Medulla oblongata (tissue), 1 donor: ENCODE measurements around the gene SBDS.
"Not testable (repeated sequence)": the region's sequence is repeated elsewhere in the genome, so short reads cannot be mapped to it uniquely, and the experiment has no call there.

Experiments
- DNase-seq: peaks from one replicate; pipeline ENCODE4 v3.0.0-alpha.2; 2015; ENCODE audit errors: extremely low spot score

SBDS gene

DNA sequence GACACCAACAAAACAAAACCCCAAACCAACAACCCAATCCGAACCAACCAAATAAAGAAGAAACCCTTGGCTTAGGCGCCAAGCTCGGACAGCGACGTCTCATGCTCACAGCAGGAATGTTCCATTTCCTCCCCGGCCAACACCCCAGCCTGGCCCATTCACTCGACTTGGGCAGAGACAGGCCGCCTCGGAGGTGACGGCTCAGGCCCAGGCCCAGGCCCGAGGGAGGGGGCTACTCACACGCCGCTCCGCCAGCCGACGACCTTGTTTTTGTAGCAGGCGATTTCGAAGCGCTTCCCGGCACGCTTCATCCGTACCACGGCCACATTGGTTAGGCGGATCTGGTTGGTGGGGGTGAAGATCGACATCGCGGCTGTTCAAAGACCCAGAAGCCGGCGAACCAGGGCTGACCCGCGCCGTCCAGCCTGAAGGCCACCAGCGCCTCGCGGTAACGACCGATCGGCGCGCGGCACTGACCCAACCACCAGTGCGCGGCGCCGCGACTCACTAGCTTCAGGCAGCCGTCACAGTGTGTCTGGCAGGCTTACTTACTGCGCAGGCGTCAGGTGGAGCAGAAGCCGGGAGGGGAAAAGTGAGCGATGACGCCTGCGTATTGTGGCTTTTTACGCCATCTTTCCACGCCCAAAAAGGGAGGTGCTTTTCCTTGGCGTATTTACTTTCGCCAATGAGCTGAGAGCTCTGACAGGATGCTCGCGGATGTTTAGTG is at the start of gene SBDS:
SBDS (minus strand) TSS at position 537 of the 727 bp plus-strand sequence; CDS start at position 368, 169 bp downstream.
- DNase-seq = peak; percentile 99

DNA sequence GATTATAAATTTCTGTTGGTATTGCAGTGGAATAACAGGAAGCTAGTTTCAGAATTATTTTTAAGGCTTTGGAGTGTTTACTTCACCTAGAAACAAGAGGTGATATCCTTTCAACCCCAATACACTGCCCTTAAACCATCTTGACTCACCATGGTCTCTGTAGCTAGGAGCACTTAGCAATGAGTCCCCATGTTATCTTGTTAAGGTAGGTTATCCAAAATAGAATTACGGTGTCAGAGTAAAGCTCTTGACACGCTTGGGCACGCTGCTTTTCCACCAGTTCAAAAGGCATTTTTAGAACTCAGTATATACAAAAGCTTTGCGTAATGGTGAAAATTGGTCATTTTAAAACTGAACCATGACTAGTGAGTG is 48.2 kb upstream of the SBDS start:
- not testable (repeated sequence) for DNase-seq

DNA sequence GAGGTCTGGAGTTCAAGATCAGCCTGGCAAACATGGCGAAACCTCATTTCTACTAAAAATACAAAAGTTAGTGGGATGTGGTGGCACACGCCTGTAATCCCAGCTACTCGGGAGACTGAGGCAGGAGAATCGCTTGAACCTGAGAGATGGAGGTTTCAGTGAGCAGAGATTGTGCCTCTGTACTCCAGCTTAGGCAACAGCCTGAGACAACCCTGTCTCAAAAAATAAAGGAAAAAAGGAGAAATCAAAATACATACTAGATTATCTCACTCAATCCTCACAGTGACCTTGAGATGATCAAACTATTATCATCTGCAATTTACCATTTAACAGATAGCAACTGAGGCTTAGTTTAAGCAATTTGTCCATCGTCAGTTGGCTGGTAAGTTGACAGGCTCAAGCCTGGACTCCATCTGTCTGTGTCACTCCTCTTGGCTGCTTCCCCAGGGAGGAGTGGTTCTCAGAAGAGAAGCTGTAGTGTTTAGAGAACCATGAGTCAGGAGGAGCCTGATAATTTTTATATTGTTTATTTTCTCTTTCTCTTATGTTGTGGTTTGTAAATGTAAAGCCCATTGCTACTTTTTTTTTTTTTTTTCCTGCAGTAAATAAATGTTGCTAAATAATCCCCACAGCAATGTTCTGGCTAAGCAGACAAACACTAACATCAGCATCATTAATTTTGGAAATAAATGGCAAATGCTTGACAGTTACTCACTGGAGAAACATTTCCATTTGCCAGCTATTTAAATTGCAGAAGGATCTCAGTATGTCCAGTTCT is 47.6 kb upstream of the SBDS start:
- peak; percentile 90 for DNase-seq

DNA sequence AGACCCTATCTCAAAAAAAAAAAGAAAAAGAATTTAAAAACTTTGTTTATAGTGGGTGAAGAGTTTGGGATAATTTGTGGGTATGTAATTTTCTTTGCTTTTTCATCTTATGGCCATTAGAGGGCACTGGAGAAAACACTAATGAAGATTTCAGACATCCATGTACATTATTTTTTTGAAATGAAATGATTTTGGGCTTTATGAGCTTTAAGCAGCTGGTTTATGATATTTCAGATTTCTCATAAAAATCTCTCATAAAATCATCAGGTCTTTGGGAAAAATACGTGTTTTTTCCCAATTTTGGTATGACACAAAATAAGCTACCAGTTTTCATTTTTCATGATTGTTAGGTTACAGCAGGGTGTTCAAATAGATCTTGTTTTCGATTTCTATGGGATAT is 45.4 kb upstream of the SBDS start:
- not testable (repeated sequence) for DNase-seq

DNA sequence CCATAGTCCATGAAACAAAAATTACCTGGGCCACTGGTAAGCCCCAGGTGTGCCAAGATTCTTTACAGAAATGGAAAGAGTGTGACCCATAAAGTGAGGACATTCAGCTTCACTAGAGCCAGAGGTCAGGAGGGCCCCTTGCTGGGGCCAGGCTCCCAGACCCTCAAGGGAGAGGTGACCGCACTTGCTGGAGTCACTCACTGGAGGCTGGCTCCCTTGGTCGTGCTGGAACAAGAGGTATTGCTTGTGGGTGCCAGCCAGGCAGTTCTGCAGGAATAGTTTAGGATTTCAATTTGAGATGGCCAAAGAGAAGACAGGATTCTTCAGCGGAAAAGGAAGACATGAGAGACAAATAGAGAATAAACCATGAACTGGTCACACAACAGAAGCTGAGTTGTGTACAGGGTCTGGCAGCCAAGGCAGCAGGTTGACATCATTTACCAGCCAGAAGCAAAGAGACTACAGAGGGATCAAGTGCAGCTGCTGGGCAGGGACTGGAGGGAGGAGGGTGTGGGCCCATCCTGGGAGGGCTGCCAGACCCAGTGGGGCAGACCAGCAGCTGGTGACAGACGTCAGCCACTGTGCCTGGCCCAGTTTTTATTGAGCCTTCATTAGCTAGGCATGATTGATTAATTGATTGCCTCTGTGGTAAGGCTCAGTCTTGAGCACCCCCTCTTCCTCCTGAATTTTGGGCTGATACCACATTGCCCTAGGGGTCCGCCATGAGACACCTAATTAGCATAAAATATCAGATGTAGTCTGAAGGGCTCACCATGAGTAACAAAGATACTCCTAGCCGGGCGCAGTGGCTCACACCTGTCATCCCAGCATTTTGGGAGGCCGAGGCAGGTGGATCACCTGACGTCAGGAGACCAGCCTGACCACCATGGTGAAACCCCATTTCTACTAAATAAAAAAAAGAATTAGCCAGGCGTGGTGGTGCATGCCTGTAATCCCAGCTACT is 41.3 kb upstream of the SBDS start:
- peak; percentile 80 for DNase-seq

DNA sequence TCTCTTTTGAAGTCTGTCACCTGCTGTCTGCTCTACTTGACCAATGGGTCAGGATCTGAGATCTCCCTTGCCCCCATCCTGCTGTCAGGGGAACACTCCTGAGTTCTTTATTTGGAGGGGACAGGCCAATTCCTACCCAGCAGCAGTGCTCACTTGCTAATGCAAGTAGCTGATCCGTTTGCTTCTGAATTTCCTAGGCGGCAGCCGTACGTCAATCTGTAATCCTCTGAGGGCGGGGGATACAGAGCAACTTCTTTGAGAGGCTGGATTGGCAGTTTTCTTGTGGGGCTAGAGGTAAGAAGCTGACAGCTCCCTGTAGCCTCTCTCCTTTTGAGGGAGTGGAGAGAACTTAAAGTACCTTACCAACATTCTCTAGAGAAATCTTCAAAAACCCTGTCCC is 37.9 kb upstream of the SBDS start:
- DNase-seq = no peak

DNA sequence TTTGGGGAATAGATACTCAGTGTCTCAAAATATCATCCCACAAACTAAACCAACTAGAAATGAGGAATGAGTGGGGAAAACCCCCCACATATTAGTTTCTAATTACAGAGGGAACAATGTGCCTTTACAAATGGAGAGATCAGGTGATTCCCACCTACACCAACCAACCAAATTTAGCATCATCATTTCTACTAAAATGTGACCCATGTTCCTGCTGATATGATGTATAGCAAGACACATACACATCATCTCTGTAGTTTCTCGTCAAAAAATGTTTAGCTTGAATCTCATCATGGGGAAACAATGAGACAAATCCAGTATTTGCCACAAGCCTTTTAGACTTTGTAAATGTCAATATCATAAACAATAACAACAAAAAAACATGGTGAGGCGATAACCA is 36.3 kb upstream of the SBDS start:
- DNase-seq = not testable (repeated sequence)

DNA sequence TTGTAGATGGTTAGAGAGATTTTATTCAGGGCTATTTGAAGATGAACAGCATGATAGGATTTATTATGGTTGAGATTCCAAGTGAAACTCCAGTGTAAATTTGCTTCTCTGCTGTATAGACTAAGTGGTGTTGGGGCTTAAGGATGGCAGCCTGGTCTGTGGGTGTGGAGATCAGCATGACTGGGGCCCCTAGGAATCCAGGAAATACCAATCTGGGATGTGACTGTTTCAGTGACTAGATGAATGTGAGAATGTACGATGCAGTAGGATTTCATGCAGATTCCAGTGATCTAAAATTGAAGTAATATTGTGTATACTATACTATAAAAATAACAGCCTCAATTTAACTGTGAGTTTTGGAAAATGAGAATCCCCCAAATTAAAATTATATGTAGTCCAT is 30.1 kb upstream of the SBDS start:
- DNase-seq = not testable (repeated sequence)

DNA sequence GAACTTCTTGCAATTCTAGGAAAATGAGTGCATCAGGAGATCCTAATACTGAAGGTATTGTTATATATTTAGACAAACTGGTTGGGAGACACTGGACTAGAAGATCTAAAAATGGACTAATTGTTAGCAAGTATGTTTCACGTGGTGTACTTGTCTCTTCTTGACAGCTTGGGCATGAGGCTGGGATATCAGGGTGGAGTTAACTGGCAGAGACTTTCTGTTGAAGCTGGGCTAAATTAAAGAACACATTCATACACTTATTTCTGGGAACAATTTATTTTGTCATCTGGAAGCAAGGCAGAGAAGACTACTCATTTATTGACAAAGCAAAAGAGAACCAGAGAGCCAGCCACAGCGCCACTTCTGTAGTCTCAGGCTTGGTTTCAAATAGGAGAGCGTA is 27.1 kb upstream of the SBDS start:
- DNase-seq = peak; percentile 55

DNA sequence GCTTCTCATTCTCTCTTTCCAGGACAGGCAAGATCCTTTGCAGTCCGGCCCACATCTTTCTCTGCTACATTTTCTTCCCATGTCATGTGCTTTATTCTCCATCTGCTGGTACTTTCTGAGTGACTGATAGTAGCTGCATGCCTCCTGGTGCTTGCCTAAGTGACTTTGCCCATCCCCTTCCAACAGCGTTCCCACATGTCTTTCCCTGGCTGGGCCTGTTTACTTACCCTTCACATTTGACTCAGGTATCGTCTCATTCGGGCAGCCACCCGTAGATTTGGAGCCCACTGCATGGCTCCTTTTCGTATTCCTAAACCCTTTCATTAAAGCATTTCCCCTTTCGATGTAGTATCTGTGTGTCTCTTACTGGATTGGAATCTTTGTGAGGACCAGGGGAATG is 25.9 kb upstream of the SBDS start:
- no peak for DNase-seq

DNA sequence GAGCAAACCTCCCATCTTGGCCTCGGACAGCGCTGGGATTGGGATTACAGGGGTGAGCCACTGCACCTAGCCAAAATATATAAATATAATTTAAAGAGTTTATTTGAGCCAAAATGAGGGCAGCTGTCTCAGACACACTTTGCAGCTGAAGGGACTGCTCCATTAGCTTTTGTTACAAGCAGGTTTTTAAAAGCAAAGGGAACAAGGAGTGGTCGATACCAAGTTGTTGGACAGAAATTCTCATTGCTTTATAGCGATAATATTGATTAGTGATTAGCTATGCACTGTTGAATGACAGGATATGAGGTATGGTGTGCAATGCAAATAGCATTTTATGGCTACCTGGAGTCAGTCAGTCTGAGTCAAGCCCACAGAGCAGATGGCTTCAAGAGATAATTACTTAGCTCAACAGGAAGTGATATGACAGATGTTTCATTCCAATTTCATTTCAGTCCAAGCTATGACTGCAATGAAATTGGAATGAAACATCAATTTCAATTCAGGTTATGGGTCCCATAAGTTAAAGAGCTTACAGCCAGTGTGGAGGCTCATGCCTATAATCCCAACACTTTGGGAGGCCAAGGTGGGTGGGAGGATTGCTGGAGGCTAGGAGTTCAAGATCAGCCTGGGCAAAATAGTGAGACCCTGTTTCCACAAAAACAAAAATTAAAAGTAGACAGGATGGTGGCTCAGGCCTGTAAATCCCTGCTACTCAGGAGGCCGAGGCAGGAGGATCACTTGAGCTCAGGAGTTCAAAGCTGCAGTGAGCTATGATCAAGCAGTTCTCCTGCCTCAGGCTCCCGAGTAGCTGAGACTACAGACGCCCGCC is 24.4 kb upstream of the SBDS start:
- DNase-seq = no peak

DNA sequence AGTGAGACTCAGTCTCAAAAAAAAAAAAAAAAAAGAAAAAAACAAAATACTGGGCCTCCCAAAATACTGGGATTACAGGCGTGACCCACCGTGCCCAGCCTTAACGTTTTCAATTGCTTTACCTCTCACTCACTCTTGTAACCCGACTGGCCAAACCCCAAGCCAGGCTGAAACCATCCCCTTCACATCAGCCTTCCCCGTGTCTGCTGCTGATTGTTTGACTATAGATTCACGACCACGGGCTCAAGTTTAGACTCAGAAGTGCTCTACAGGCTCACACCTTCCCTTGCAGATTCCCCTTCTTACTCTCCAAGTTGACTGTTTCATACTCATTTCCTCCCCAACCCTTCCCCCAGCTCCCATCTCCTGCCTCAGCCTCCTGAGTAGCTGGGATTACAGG is 23.6 kb upstream of the SBDS start:
- no peak for DNase-seq

DNA sequence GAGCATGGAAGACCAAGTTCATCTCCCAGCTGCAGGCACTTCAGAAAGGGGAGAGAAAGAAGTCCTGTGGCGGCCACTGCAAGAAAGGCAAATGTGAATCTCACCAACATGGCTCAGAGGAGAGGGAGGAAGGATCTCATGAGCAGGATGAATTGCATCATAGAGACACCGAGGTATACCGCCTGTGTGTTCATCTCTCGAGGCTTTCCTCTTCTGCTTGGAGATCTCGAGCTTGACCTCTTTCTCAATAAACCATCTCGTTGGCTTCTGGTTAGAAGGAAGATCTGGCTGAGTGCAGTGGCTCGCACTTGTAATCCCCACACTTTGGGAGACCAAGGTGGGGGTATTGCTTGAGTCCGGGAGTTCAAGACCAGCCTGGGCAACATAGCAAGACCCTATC is 22.6 kb upstream of the SBDS start:
- DNase-seq = not testable (repeated sequence)

DNA sequence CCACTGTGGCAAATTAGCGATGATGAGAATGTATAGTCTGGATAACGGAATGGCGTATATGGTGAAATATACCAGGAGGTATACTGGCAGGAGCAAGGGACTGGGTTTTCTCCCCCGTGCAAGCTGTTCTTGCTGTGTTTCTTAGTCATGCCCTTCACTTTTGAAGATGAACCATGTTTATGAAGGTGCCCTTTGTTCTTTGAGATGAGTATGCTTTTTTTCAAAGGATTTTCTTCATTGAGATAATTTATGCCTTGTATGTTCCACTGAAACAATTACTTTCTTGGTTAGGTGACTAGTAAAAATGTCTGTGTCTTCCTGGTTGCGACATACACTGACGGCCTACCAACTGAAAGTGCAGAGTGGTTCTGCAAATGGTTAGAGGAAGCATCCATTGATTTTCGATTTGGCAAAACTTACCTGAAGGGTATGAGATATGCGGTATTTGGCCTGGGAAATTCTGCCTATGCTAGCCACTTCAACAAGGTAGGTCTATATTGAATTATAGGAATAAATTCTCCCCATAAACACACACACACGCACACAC is 18.8 kb upstream of the SBDS start:
- not testable (repeated sequence) for DNase-seq

DNA sequence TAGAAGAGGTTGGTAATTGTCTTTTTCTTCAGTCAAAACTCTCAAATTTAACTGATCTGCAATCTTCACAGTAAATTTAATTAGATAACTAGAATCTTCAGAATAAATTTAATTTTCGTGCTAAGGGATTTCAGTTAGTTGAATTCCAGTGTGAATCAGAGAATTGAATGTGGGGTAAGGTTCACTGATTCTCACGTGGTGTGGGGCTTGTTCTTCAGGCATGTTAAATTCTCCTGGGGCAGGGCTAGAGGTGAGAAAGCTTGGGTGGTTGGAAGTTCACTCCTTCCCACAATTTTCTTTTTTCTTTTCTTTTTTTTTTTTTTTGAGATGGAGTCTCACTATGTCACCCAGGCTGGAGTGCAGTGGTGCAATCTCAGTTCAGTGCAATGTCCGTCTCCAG is 14.3 kb upstream of the SBDS start:
- not testable (repeated sequence) for DNase-seq

DNA sequence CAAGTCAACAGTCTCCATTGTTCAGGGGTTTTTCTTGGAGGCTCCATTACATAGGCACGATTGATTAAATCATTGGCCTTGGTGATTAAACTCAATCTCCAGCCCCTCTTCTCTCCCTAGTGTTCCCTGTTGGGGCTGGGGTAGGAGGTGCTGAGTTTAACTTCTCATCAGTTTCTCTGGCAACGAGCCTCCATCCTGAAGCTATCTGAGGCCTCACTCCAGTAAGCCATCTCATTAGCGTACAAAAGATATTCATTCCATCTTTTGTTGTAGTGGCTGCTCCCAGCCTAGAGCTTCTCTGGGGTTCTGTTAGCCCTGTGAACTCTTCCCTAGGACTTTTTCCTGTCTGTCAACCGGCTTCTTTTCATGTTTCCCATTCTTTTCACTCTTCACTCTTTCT is 12.9 kb upstream of the SBDS start:
- no peak for DNase-seq

DNA sequence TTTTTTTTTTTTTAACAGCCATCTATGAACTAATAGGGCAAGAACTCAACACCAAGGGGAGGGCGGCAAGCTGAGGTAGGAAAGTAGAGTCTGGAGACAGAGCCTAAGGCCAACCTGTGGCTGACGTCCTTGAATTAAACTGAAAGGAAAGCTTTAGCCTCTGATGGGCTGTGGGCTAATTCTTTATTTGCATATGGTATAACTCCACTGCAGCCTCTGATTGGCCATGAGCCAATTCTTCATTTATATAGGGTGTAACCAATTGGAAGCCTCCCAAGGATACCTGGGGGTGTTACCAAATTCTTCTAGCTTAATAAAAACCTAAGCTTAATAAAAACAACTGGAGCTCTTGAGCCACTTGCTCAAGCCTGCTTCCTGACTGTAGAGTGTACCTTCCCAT is 11.6 kb upstream of the SBDS start:
- no peak for DNase-seq

DNA sequence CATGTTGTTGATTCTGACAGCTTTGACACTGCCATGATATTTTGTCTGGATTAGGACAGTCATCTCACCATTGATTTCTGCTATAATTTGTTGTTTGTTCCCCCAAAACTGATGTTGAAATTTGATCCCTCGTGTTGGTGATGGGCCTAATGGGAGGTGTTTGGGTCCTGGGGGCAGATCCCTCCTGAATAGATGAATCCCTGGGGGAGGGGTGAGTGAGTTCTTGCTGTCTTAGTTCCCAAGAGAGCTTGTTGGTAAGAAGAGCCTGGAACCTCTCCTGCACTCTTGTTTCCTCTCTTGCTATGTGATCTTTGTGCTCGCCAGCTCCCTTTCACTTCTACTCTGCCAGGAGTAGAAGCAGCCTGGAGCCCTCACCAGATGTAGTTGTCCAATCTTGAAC is 8.8 kb upstream of the SBDS start:
- DNase-seq = not testable (repeated sequence)

DNA sequence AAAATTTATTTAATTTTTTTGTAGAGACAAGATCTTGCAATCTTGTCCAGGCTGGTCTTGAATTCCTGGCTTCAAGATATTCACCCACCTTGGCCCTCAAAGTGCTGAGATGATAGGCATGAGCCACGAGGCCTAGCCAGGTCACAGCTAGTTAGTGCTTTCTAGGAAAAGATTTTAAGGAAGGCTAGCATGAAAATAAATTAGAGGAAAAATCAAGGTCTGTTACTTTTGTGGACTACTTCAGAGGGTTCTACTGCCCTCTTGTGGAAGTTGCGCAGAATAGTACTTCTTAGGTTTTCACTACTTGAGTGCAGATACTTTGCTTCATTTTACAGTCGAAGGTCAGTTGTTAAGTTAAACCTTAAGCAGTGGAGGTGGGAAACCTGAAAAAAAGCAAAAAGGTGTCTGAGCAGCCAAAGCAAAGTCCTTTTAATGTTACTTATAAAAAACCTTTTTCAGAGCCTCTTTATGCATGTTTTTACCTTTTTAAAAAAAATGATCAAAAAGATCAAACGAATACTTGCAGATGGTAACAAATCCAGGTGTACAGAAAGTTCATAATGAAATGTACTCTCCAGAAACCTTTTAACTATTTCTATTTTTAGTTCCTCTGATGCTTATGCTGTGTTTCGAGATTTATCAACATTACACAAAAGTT is 5.3 kb upstream of the SBDS start:
- DNase-seq = not testable (repeated sequence)

DNA sequence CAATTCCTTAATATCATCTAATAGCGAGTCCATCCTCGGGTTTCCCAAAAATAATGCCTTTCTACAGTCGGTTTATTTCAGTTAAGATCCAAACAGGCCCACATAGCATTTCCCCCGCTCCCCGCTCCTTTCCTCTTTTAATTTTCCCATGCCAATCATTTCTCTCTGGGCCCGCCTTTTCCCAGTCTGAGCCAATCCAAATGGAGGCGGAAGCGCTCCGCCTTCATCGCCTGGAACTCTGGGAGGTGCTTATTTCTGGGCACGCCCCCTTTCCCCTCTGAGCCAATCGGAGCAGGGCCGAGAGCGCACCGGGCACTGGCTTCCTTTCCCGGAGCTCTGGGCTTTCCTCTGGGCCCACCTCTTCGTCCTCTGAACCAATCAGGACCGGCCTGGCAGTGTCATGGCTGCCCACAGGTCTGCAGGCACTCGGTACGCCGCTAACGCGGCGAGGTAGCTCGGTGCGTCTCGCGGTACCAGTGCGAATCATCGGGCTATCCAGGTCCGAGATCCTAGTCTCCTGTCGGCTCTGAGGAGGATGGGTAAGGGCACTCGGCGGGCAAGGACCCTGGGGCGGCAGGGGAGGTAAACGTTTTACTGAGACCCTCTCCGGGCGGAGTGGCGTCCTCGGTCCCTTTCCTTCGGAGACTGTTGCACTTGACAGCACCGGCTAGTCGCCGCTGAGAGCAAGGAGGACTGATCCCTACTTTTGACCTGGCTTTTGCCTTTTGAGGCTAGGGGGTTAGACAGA is 1.2 kb upstream of the SBDS start, which contains the start of gene TYW1:
TYW1 (plus strand) TSS at position 390 of the 748 bp plus-strand sequence; CDS start at position 536, 146 bp downstream.
- DNase-seq = peak; percentile 99
